Parathyroid adenoma (tissue), 2 donors: ENCODE measurements around the gene CAMTA1.

Experiments used
- H2AFZ ChIP-seq: fragments of 300-600 bp; sonication (generic); one replicate; pipeline ENCODE4 v1.7.0; 2017; ENCODE audit warnings: antibody characterized with exemption, mild to moderate bottlenecking
- H3K27ac ChIP-seq: fragments of 300-600 bp; sonication (generic); one replicate; pipeline ENCODE4 v1.7.0; 2017
- H3K27me3 ChIP-seq: fragments of 300-600 bp; sonication (generic); one replicate; pipeline ENCODE4 v1.7.0; 2017; ENCODE audit warnings: low read length; ENCODE audit not compliant: control insufficient read depth, insufficient read depth
- H3K36me3 ChIP-seq: fragments of 300-600 bp; sonication (generic); one replicate; pipeline ENCODE4 v1.7.0; 2017; ENCODE audit warnings: low read length; ENCODE audit not compliant: control insufficient read depth, insufficient read depth
- H3K4me1 ChIP-seq: fragments of 300-600 bp; sonication (generic); one replicate; pipeline ENCODE4 v1.7.0; 2017; ENCODE audit warnings: control low read depth
- H3K4me2 ChIP-seq: fragments of 300-600 bp; sonication (generic); one replicate; pipeline ENCODE4 v1.7.0; 2017; ENCODE audit warnings: low read length
- H3K4me3 ChIP-seq: fragments of 300-600 bp; sonication (generic); one replicate; pipeline ENCODE4 v1.7.0; 2017; ENCODE audit warnings: low read depth, low read length
- H3K79me2 ChIP-seq: fragments of 300-600 bp; sonication (generic); one replicate; pipeline ENCODE4 v1.7.0; 2017; ENCODE audit warnings: control low read depth
- H3K9ac ChIP-seq: fragments of 300-600 bp; sonication (generic); one replicate; pipeline ENCODE4 v1.7.0; 2017; ENCODE audit warnings: mild to moderate bottlenecking
- H3K9me3 ChIP-seq: fragments of 300-600 bp; sonication (generic); one replicate; pipeline ENCODE4 v1.7.0; 2017; ENCODE audit warnings: low read length; ENCODE audit not compliant: control insufficient read depth
- CTCF ChIP-seq: fragments of 300-600 bp; sonication (generic); IDR thresholded peaks from one replicate; pipeline ENCODE4 v1.7.0; 2017; ENCODE audit warnings: antibody characterized with exemption, mild to moderate bottlenecking
- donor health status: primary hyperparathyroidism.

The CAMTA1 gene

GRCh38 chr1:7584157-7584556 is 798.9 kb downstream of the CAMTA1 start:
- TF ChIP-seq CTCF = no peak
- no peak overlapping the region for H3K27ac ChIP-seq
- no peak overlapping the region for H2AFZ ChIP-seq
- H3K9ac ChIP-seq = no peak overlapping the region
- H3K4me2 ChIP-seq = no peak overlapping the region
- H3K79me2 ChIP-seq = no peaks in the 10 kb centered on the region
- no peak overlapping the region for H3K4me3 ChIP-seq
- no peaks in the 10 kb centered on the region for H3K36me3 ChIP-seq
- H3K4me1 ChIP-seq = no peaks in the 10 kb centered on the region
- H3K27me3 ChIP-seq = no peaks in the 10 kb centered on the region
- no peaks in the 10 kb centered on the region for H3K9me3 ChIP-seq

GRCh38 chr1:7584643-7585042 is 799.4 kb downstream of the CAMTA1 start:
- H3K27ac ChIP-seq = no peak overlapping the region
- H3K4me3 ChIP-seq = no peak overlapping the region
- H3K4me2 ChIP-seq = no peak overlapping the region
- H3K4me1 ChIP-seq = no peaks in the 10 kb centered on the region
- H3K9ac ChIP-seq = no peak overlapping the region
- no peak overlapping the region for H2AFZ ChIP-seq
- no peaks in the 10 kb centered on the region for H3K9me3 ChIP-seq
- H3K27me3 ChIP-seq = no peaks in the 10 kb centered on the region
- no peaks in the 10 kb centered on the region for H3K36me3 ChIP-seq
- no peak for TF ChIP-seq CTCF
- H3K79me2 ChIP-seq = no peaks in the 10 kb centered on the region

GRCh38 chr1:7585216-7585907 is 800.1 kb downstream of the CAMTA1 start:
- no peak for TF ChIP-seq CTCF
- Histone ChIP-seq H3K4me3 (no peak overlapping the region), H3K9ac (no peak overlapping the region), H3K36me3 (no peaks in the 10 kb centered on the region), H3K27me3 (no peaks in the 10 kb centered on the region), H3K4me2 (no peak overlapping the region), H3K27ac (no peak overlapping the region), H3K79me2 (no peaks in the 10 kb centered on the region), H3K9me3 (no peaks in the 10 kb centered on the region), H2AFZ (no peak overlapping the region), H3K4me1 (no peaks in the 10 kb centered on the region)

GRCh38 chr1:7586031-7586941 is 801.0 kb downstream of the CAMTA1 start:
- Histone ChIP-seq H3K36me3 (no peaks in the 10 kb centered on the region), H3K27me3 (no peaks in the 10 kb centered on the region), H3K9me3 (no peaks in the 10 kb centered on the region), H2AFZ (no peak overlapping the region), H3K4me3 (no peak overlapping the region), H3K4me2 (no peak overlapping the region), H3K9ac (no peak overlapping the region), H3K4me1 (no peaks in the 10 kb centered on the region), H3K79me2 (no peaks in the 10 kb centered on the region), H3K27ac (no peak overlapping the region)
- TF ChIP-seq CTCF = no peak
